Measurements from ENCODE around the gene SNAPC2.

GRCh38 chr19:7883796-7884570, 36.2 kb upstream of the SNAPC2 start:
- no peak for TF ChIP-seq EZH2 (optimal IDR thresholded peaks at IDR 0.05; ENCODE audit: low read depth, low read length)
- TF ChIP-seq, protein P1, sequence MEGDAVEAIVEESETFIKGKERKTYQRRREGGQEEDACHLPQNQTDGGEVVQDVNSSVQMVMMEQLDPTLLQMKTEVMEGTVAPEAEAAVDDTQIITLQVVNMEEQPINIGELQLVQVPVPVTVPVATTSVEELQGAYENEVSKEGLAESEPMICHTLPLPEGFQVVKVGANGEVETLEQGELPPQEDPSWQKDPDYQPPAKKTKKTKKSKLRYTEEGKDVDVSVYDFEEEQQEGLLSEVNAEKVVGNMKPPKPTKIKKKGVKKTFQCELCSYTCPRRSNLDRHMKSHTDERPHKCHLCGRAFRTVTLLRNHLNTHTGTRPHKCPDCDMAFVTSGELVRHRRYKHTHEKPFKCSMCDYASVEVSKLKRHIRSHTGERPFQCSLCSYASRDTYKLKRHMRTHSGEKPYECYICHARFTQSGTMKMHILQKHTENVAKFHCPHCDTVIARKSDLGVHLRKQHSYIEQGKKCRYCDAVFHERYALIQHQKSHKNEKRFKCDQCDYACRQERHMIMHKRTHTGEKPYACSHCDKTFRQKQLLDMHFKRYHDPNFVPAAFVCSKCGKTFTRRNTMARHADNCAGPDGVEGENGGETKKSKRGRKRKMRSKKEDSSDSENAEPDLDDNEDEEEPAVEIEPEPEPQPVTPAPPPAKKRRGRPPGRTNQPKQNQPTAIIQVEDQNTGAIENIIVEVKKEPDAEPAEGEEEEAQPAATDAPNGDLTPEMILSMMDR (IDR thresholded peaks at IDR 0.05; ENCODE audit: low read length), result no peak
- no peak for TF ChIP-seq EZH2phosphoT487 (IDR thresholded peaks at IDR 0.05; ENCODE audit: low read length)
